ENCODE results near the gene RGS1. TPM values are rescaled to one million over a fixed set of nuclear protein-coding genes. Genes with fewer than 3 reads are reported as not detected.

The RGS1 gene
- total RNA-seq, 1 experiment from 2014 or later: not detected

GRCh38 chr1:192629612-192630011 is 54.0 kb downstream of the RGS1 start:
- no peak overlapping the region for H3K4ac ChIP-seq (ENCODE audit: low read depth, low read length)
- H3K23me2 ChIP-seq (ENCODE audit: insufficient read length, low read depth, low read length, poor library complexity, severe bottlenecking): no peaks in the 10 kb centered on the region
- no peaks in the 10 kb centered on the region for H4K20me1 ChIP-seq (ENCODE audit: control insufficient read depth, insufficient read depth, insufficient read length)
- H3K9me3 Mint-ChIP-seq: no peaks in the 10 kb centered on the region
- no peaks in the 10 kb centered on the region for H3K79me2 ChIP-seq (ENCODE audit: insufficient read depth, low read length)
- H3K36me3 Mint-ChIP-seq (ENCODE audit: insufficient read depth in 1 of 3, low read depth in 3 of 3): no peaks in the 10 kb centered on the region
- no peak overlapping the region for H3T11ph ChIP-seq (ENCODE audit: low read length)
- no peak overlapping the region for H4K91ac ChIP-seq (ENCODE audit: insufficient read length, low read depth, low read length)
- no peak overlapping the region for H4K5ac ChIP-seq (ENCODE audit: insufficient read length, low read depth, low read length)
- no CpG with 5 or more reads among the region's 3 CpGs for WGBS (ENCODE audit: extremely low coverage, insufficient read length, low lambda C conversion rate)
- no peak for TF ChIP-seq CTCF (conservative IDR thresholded peaks at IDR 0.05)
- no peak overlapping the region for H2BK12ac ChIP-seq (ENCODE audit: insufficient read length, low read depth, low read length)
- H3K4me3 Mint-ChIP-seq: no peak overlapping the region
- no peak overlapping the region for H2BK5ac ChIP-seq (ENCODE audit: insufficient read length, low read length)
- H3K14ac ChIP-seq (ENCODE audit: insufficient read depth, low read length): no peak overlapping the region
- no peak overlapping the region for H3K18ac ChIP-seq (ENCODE audit: insufficient read length, low read depth, low read length)
- no peak overlapping the region for H2BK15ac ChIP-seq (ENCODE audit: low read depth, low read length)
- no peak overlapping the region for H2BK120ac ChIP-seq (ENCODE audit: low read depth, low read length, poor library complexity, severe bottlenecking)
- H3K27me3 Mint-ChIP-seq (ENCODE audit: low read depth): no peaks in the 10 kb centered on the region
- no peak overlapping the region for H2AFZ ChIP-seq (ENCODE audit: low read length)
- no peak overlapping the region for H4K8ac ChIP-seq (replicated peaks; ENCODE audit: insufficient read length, low read depth, low read length)
- H3K23ac ChIP-seq (ENCODE audit: insufficient read length, low read depth, low read length): no peak overlapping the region
- no peak overlapping the region for H3K27ac ChIP-seq (ENCODE audit: insufficient read length, low read depth, low read length)
- no peak overlapping the region for H3K56ac ChIP-seq (ENCODE audit: insufficient read length, low read depth, low read length)
- no peak overlapping the region for H3K27ac Mint-ChIP-seq
- H3K79me1 ChIP-seq (ENCODE audit: insufficient read depth, low read depth, low read length, poor library complexity, severe bottlenecking): no peaks in the 10 kb centered on the region
- peaks cover 9 to 12% of the 10 kb centered on the region in 2 experiments for H3K4me1 Mint-ChIP-seq
- DNase-seq: no peak
- no peak overlapping the region for H3K4me2 ChIP-seq (ENCODE audit: insufficient read depth, insufficient read length, low read length)
- no peak overlapping the region for H3K9ac ChIP-seq (ENCODE audit: extremely low read depth, insufficient read length, low read length)
- no peaks in the 10 kb centered on the region for H3K27me3 ChIP-seq (ENCODE audit: insufficient read depth, low read length)
- H2AK5ac ChIP-seq (ENCODE audit: insufficient read length, low read length): no peak overlapping the region
- H3K9me3 ChIP-seq (ENCODE audit: control insufficient read depth, low read depth, low read length): no peaks in the 10 kb centered on the region
- H3K4me1 ChIP-seq (ENCODE audit: insufficient read depth, low read length): no peaks in the 10 kb centered on the region
- H2BK20ac ChIP-seq (ENCODE audit: low read depth, low read length, poor library complexity, severe bottlenecking): no peak overlapping the region

Other genes starting within 250 kb of the RGS1 start
- not detected in 2 replicates for gene RGS13, start 60.4 kb downstream of the RGS1 start, total RNA-seq (2021)
- 13.7 and 13.9 TPM in 2 replicates for gene RGS2, start 233.3 kb downstream of the RGS1 start, total RNA-seq (2021)